Activated CD4-positive, alpha-beta T cell treated with anti-CD3 and anti-CD28 coated beads, Interleukin-2, amount 10 ng/mL, durations not matched to agents 24 days and 14 days (primary cell): ENCODE data around the gene MAGEA2B. TPM values are rescaled to one million over a fixed set of nuclear protein-coding genes. Genes with fewer than 3 reads are reported as not detected.
"Not testable (repeated sequence)": the region's sequence is repeated elsewhere in the genome, so short reads cannot be mapped to it uniquely, and the experiment has no call there.

ENCODE experiments used
- DNase-seq: peaks from one replicate; pipeline ENCODE4 v3.0.0; 2022
- H3K27ac Mint-ChIP-seq: one replicate; pipeline ENCODE4 v1.8.0; 2022; ENCODE audit warnings: mild to moderate bottlenecking, mixed read lengths
- H3K27me3 Mint-ChIP-seq: one replicate; pipeline ENCODE4 v1.8.0; 2022; ENCODE audit warnings: mixed read lengths
- H3K36me3 Mint-ChIP-seq: one replicate; pipeline ENCODE4 v1.8.0; 2022; ENCODE audit warnings: low read depth, mild to moderate bottlenecking, mixed read lengths
- H3K4me1 Mint-ChIP-seq: one replicate; pipeline ENCODE4 v1.8.0; 2021; ENCODE audit warnings: mixed read lengths
- H3K4me3 Mint-ChIP-seq: one replicate; pipeline ENCODE4 v1.8.0; 2022; ENCODE audit warnings: mild to moderate bottlenecking, moderate library complexity, mixed read lengths
- H3K9me3 Mint-ChIP-seq: one replicate; pipeline ENCODE4 v1.8.0; 2021; ENCODE audit warnings: mixed read lengths
- intact Hi-C: fragments of 100-400 bp; cut with micrococcal nuclease; formaldehyde crosslinking; loops from one replicate; pipeline ENCODE4 v1.15.1; 2023
- total RNA-seq: library from RNA; stranded (reverse); gene quantifications from 2 replicates; pipeline ENCODE4 v1.2.3, GENCODE V29; 2022

The MAGEA2B gene
- not detected in 2 replicates for total RNA-seq

- H3K27ac Mint-ChIP-seq, H3K4me1 Mint-ChIP-seq, H3K9me3 Mint-ChIP-seq, H3K36me3 Mint-ChIP-seq, intact Hi-C loops, H3K27me3 Mint-ChIP-seq, DNase-seq, H3K4me3 Mint-ChIP-seq: not testable (repeated sequence)
These were observed at the start of gene MAGEA2B for GRCh38 chrX:152713815-152714787. TSS of gene MAGEA2B (plus strand) at chrX:152714628. CDS start at chrX:152717107, 2,479 bp downstream.

GRCh38 chrX:152674135-152674534 is 40.3 kb upstream of the MAGEA2B start:
- Mint-ChIP-seq H3K36me3 (no peaks in the 10 kb centered on the region), H3K27ac (no peak overlapping the region), H3K4me1 (no peaks in the 10 kb centered on the region), H3K4me3 (no peak overlapping the region), H3K9me3 (no peaks in the 10 kb centered on the region), H3K27me3 (peaks cover 7% of the 10 kb centered on the region)
- intact Hi-C loops = no loop called here
- no peak for DNase-seq

DNA sequence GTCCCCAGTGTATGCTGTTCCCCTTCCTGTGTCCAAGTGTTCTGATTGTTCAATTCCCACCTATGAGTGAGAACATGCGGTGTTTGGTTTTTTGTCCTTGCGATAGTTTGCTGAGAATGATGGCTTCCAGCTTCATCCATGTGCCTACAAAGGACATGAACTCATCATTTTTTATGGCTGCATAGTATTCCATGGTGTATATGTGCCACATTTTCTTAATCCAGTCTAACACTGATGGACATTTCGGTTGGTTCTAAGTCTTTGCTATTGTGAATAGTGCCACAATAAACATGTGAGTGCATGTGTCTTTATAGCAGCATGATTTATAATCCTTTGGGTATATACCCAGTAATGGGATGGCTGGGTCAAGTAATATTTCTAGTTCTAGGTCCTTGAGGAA is 39.8 kb upstream of the MAGEA2B start:
- H3K27ac Mint-ChIP-seq, intact Hi-C loops: not testable (repeated sequence)

DNA sequence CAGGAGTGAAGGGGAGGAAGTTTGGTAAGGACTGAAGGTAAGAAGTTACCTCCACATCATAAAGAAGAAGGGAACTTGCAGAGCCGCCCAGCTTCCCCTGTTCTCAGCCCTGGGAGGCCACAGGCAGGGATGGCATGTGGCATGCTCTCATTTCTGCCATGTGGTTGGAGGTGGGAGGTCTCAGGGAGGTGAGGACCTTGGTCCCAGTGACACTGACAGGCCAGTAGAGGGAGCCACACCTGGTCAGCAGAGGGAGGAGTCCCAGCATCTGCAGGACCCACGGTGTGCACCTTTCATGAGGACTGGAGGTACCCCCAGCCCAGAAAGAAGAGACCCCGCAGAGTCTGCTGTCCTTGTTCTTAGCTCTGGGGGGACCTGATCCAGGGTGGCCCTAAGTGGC is 33.4 kb upstream of the MAGEA2B start:
- H3K4me1 Mint-ChIP-seq, DNase-seq, H3K4me3 Mint-ChIP-seq, H3K9me3 Mint-ChIP-seq, H3K27ac Mint-ChIP-seq, intact Hi-C loops, H3K27me3 Mint-ChIP-seq, H3K36me3 Mint-ChIP-seq: not testable (repeated sequence)

More for the DNA sequence above, 39.8 kb upstream of the MAGEA2B start:
- H3K9me3 Mint-ChIP-seq, H3K36me3 Mint-ChIP-seq, H3K4me1 Mint-ChIP-seq, H3K27me3 Mint-ChIP-seq, H3K4me3 Mint-ChIP-seq, DNase-seq: not testable (repeated sequence)

GRCh38 chrX:152697952-152698931 is 16.2 kb upstream of the MAGEA2B start, which contains the start of gene MAGEA3:
TSS of gene MAGEA3 (plus strand) at chrX:152698794. CDS start at chrX:152700833, 2,039 bp downstream.
- H3K4me3 Mint-ChIP-seq, H3K9me3 Mint-ChIP-seq, H3K36me3 Mint-ChIP-seq, H3K27ac Mint-ChIP-seq, H3K4me1 Mint-ChIP-seq, DNase-seq, H3K27me3 Mint-ChIP-seq, intact Hi-C loops: not testable (repeated sequence)

GRCh38 chrX:152700390-152700789 is 14.0 kb upstream of the MAGEA2B start:
- H3K36me3 Mint-ChIP-seq, intact Hi-C loops, H3K9me3 Mint-ChIP-seq, H3K27ac Mint-ChIP-seq, H3K27me3 Mint-ChIP-seq, H3K4me1 Mint-ChIP-seq, H3K4me3 Mint-ChIP-seq: not testable (repeated sequence)
- peak; percentile 10 for DNase-seq

DNA sequence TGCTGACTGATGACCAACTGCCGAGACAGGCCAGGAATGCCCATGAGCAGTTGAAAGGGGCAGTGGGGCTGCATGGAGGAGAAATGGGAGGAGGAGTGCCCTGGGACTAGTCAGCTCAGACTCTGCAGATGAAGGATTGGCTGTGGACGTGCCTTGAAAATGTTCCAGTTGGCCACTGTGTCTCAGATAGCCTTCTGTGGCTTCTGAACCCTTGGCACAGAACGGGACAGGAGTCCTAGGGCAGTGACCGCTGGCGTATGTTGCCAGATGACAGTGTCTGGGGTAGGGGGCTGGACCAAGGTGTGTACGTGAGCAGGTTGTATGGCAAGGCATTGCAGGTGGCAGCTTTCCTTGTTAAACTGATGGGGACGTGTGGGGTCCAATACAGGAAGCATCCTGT is 7.9 kb upstream of the MAGEA2B start:
- DNase-seq, H3K4me1 Mint-ChIP-seq, H3K4me3 Mint-ChIP-seq, H3K27ac Mint-ChIP-seq, intact Hi-C loops, H3K27me3 Mint-ChIP-seq, H3K9me3 Mint-ChIP-seq, H3K36me3 Mint-ChIP-seq: not testable (repeated sequence)

DNA sequence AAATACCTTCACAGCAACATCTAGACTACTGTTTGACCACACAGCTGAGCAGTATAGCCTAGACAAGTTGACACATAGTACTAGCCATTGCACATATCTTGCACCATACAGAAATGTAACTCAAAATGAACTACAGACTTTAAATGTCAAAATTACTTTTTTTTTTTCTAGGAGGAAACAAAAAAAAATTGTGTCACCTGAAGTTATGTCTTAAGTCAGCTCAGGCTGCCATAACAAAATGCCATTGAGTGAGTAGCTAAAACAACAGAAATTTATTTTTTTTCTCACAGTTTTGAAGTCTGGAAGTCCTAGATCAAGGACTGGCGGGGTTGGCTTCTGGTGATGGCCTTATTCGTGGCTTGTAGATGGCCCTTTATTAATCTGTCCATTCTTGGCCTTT is 5.3 kb upstream of the MAGEA2B start, which contains the start of gene CSAG2:
Gene CSAG2 (minus strand): TSS at position 101 of the 400 bp plus-strand sequence. CDS start 161 bp downstream, outside the sequence.
- H3K36me3 Mint-ChIP-seq, DNase-seq, H3K4me3 Mint-ChIP-seq, H3K27ac Mint-ChIP-seq, intact Hi-C loops, H3K9me3 Mint-ChIP-seq, H3K4me1 Mint-ChIP-seq, H3K27me3 Mint-ChIP-seq: not testable (repeated sequence)

DNA sequence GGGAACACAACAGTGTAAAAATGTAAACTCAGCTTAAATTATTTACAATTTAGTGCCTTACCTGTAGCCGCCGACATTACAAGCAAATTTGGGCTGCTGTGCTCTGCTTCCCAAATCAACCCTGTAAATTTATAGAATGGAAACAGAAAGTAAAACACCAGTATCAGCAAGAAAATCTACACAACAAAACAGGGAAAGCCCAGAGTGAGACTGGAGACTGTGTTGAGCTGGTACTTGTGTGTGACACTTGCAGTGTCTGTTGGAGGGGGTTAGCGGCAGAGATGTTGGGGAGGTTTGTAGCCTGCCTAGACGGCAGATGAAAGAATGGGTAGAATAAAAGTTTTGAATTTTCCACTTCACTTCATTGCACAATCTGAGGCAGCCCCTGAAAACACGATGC is 1.2 kb upstream of the MAGEA2B start:
- H3K9me3 Mint-ChIP-seq, H3K27me3 Mint-ChIP-seq, H3K27ac Mint-ChIP-seq, H3K4me1 Mint-ChIP-seq, DNase-seq, H3K4me3 Mint-ChIP-seq, intact Hi-C loops, H3K36me3 Mint-ChIP-seq: not testable (repeated sequence)

DNA sequence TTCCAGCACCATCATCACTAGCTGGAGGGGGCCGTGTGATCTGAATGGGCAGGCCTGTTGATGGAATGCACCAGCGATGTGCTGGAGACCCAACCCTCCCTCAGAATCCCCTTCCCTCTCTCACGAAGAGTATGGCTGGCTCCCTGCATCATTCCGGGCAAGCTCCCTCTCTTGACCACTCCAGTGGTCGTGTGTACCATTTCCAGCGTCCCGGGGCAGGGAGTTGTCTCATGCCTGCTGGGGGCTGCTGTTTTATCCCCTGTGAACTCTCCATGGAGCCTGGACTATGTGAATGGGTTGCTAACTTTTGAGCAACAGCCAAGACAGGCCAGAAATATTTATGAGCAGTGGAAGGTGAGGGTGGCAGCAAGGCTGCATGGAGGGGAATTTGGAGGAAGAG is 11.0 kb downstream of the MAGEA2B start:
- intact Hi-C loops = no loop called here
- H3K36me3 Mint-ChIP-seq = no peaks in the 10 kb centered on the region
- H3K27ac Mint-ChIP-seq = no peak overlapping the region
- H3K27me3 Mint-ChIP-seq = peaks cover 4% of the 10 kb centered on the region
- no peak overlapping the region for H3K4me3 Mint-ChIP-seq
- no peaks in the 10 kb centered on the region for H3K9me3 Mint-ChIP-seq
- H3K4me1 Mint-ChIP-seq = no peaks in the 10 kb centered on the region
- DNase-seq = no peak

- H3K9me3 Mint-ChIP-seq = no peaks in the 10 kb centered on the region
- H3K4me1 Mint-ChIP-seq = no peaks in the 10 kb centered on the region
- H3K27me3 Mint-ChIP-seq = peaks cover 4% of the 10 kb centered on the region
- H3K4me3 Mint-ChIP-seq = no peak within 1 kb of the TSS
- H3K36me3 Mint-ChIP-seq = no peaks in the 10 kb centered on the region
- intact Hi-C loops = no loop called here
- DNase-seq = peak; percentile 18
- no peak within 1 kb of the TSS for H3K27ac Mint-ChIP-seq
These were observed 19.0 kb downstream of the MAGEA2B start, which contains the start of the genes CSAG1 and MAGEA12 for GRCh38 chrX:152733261-152733975. TSS of gene CSAG1 (minus strand) at chrX:152733721. CDS start at chrX:152732460, 1,261 bp downstream. TSS of gene MAGEA12 (plus strand) at chrX:152733757. CDS start at chrX:152736162, 2,405 bp downstream.

- DNase-seq = peak; percentile 17
- H3K4me3 Mint-ChIP-seq, H3K27ac Mint-ChIP-seq, intact Hi-C loops, H3K4me1 Mint-ChIP-seq, H3K36me3 Mint-ChIP-seq, H3K9me3 Mint-ChIP-seq, H3K27me3 Mint-ChIP-seq: not testable (repeated sequence)
These were observed 19.9 kb downstream of the MAGEA2B start for GRCh38 chrX:152734143-152734858.

DNA sequence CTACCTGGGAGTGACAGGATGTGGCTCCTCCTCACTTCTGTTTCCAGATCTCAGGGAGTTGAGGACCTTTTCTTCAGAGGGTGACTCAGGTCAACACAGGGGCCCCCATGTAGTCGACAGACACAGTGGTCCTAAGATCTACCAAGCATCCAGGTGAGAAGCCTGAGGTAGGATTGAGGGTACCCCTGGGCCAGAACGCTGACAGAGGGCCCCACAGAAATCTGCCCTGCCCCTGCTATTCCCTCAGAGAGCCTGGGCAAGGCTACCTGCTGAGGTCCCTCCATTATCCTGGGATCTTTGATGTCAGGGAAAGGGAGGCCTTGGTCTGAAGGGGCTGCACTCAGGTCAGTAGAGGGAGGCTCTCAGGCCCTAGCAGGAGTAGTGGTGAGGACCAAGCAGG is 20.7 kb downstream of the MAGEA2B start:
- no peaks in the 10 kb centered on the region for H3K9me3 Mint-ChIP-seq
- H3K4me3 Mint-ChIP-seq = no peak overlapping the region
- intact Hi-C loops = no loop called here
- H3K27ac Mint-ChIP-seq = no peak overlapping the region
- no peaks in the 10 kb centered on the region for H3K4me1 Mint-ChIP-seq
- no peaks in the 10 kb centered on the region for H3K36me3 Mint-ChIP-seq
- DNase-seq = no peak
- peaks cover 1% of the 10 kb centered on the region for H3K27me3 Mint-ChIP-seq
